Measurements from ENCODE around the gene IMMP2L.
"Not testable (repeated sequence)": the region's sequence is repeated elsewhere in the genome, so short reads cannot be mapped to it uniquely, and the experiment has no call there.

The IMMP2L gene

GRCh38 chr7:111505422-111505821, 56.9 kb downstream of the IMMP2L start:
- not testable (repeated sequence) for FAIRE-seq

GRCh38 chr7:111501799-111502198, 60.5 kb downstream of the IMMP2L start:
- not testable (repeated sequence) for FAIRE-seq

GRCh38 chr7:111499027-111499426, 63.3 kb downstream of the IMMP2L start:
- FAIRE-seq: no peak

- no peak for FAIRE-seq
Measured at GRCh38 chr7:111498391-111499007, 63.8 kb downstream of the IMMP2L start.

- FAIRE-seq: no peak
Measured at GRCh38 chr7:111495173-111495810, 67.0 kb downstream of the IMMP2L start.

GRCh38 chr7:111492234-111492633, 70.1 kb downstream of the IMMP2L start:
- no peak for FAIRE-seq

- peak; percentile 98 for FAIRE-seq
Measured at GRCh38 chr7:111486472-111487142, 75.7 kb downstream of the IMMP2L start.

- FAIRE-seq: no peak
Measured at GRCh38 chr7:111485701-111486380, 76.5 kb downstream of the IMMP2L start.

- peak; percentile 44 for FAIRE-seq
Measured at GRCh38 chr7:111483078-111483477, 79.2 kb downstream of the IMMP2L start.

- FAIRE-seq: no peak
Measured at GRCh38 chr7:111477462-111478225, 84.6 kb downstream of the IMMP2L start.

- FAIRE-seq: no peak
Measured at GRCh38 chr7:111476586-111477293, 85.6 kb downstream of the IMMP2L start.

GRCh38 chr7:111475959-111476358, 86.3 kb downstream of the IMMP2L start:
- FAIRE-seq: no peak

- FAIRE-seq: no peak
Measured at GRCh38 chr7:111475419-111475748, 86.9 kb downstream of the IMMP2L start.

- peak; percentile 35 for FAIRE-seq
Measured at GRCh38 chr7:111474723-111475418, 87.4 kb downstream of the IMMP2L start.

- no peak for FAIRE-seq
Measured at GRCh38 chr7:111473449-111474198, 88.7 kb downstream of the IMMP2L start.

- FAIRE-seq: no peak
Measured at GRCh38 chr7:111470998-111471397, 91.3 kb downstream of the IMMP2L start.

- FAIRE-seq: not testable (repeated sequence)
Measured at GRCh38 chr7:111469894-111470293, 92.4 kb downstream of the IMMP2L start.

GRCh38 chr7:111465774-111466173, 96.5 kb downstream of the IMMP2L start:
- FAIRE-seq: not testable (repeated sequence)

- FAIRE-seq: no peak
Measured at GRCh38 chr7:111460695-111461094, 101.6 kb downstream of the IMMP2L start.

- no peak for FAIRE-seq
Measured at GRCh38 chr7:111459757-111460280, 102.5 kb downstream of the IMMP2L start.
